ENCODE results near the gene SLC35E1. TPM values are rescaled to one million over a fixed set of nuclear protein-coding genes. Genes with fewer than 3 reads are reported as not detected.

Gene SLC35E1
- total RNA-seq, 6 donors from 2014 or later: 48.5 to 60.8 (median 53.2) TPM

GRCh38 chr19:16530540-16531379, 41.5 kb downstream of the SLC35E1 start:
- Histone ChIP-seq H3K4me1 (no peaks in the 10 kb centered on the region), H3K27ac (no peak overlapping the region), H3K27me3 (no peaks in the 10 kb centered on the region), H3K4me3 (no peak overlapping the region), H3K36me3 (peaks cover 63 to 100% (median 97%) of the 10 kb centered on the region in 4 donors), H3K9me3 (no peaks in the 10 kb centered on the region)
- DNase-seq (peak in 1 of 2 donors; percentile 80), ATAC-seq (ENCODE audit: low FRiP score in 2 of 2) (peak in 1 of 2 donors; percentile 12)
- WGBS, 2 donors: 91 to 96% methylated on average over 23 to 43 of the region's 43 CpGs
- no peak for TF ChIP-seq POLR2AphosphoS5 (IDR thresholded peaks at IDR 0.05)
- TF ChIP-seq EP300 (IDR thresholded peaks at IDR 0.05): no peak
- no peak for TF ChIP-seq CTCF (IDR thresholded peaks at IDR 0.05)
- no peak for TF ChIP-seq POLR2A (IDR thresholded peaks at IDR 0.05)

- ATAC-seq (ENCODE audit: low FRiP score in 2 of 2): no peak
- WGBS, 2 donors: 92 to 93% methylated on average over 19 to 25 of the region's 25 CpGs
Measured at GRCh38 chr19:16529466-16530144, 42.6 kb downstream of the SLC35E1 start.

GRCh38 chr19:16527971-16528521, 44.2 kb downstream of the SLC35E1 start:
- 90% methylated on average over 5 to 12 of the region's 12 CpGs for WGBS, 2 donors
- H3K4me1 ChIP-seq: no peaks in the 10 kb centered on the region
- peaks cover 64 to 100% (median 99%) of the 10 kb centered on the region in 4 donors for H3K36me3 ChIP-seq
- no peak overlapping the region for H3K4me3 ChIP-seq
- TF ChIP-seq POLR2AphosphoS5 (IDR thresholded peaks at IDR 0.05) (no peak), CTCF (IDR thresholded peaks at IDR 0.05) (peak in 3 of 6 experiments; percentile 7 to 12 (median 8)), EP300 (IDR thresholded peaks at IDR 0.05) (no peak)
- no peak for ATAC-seq (ENCODE audit: low FRiP score in 2 of 2)
- H3K9me3 ChIP-seq: no peaks in the 10 kb centered on the region
- no peak overlapping the region for H3K27ac ChIP-seq
- DNase-seq: peak in 1 of 2 donors; percentile 64
- H3K27me3 ChIP-seq: no peaks in the 10 kb centered on the region

More at GRCh38 chr19:16529466-16530144, 42.6 kb downstream of the SLC35E1 start:
- Histone ChIP-seq H3K4me1 (no peaks in the 10 kb centered on the region), H3K9me3 (no peaks in the 10 kb centered on the region), H3K4me3 (no peak overlapping the region), H3K27ac (no peak overlapping the region), H3K27me3 (no peaks in the 10 kb centered on the region), H3K36me3 (peaks cover 70 to 100% (median 97%) of the 10 kb centered on the region in 4 donors)
- no peak for TF ChIP-seq POLR2A (IDR thresholded peaks at IDR 0.05)
- no peak for TF ChIP-seq EP300 (IDR thresholded peaks at IDR 0.05)
- TF ChIP-seq CTCF (IDR thresholded peaks at IDR 0.05): no peak
- TF ChIP-seq POLR2AphosphoS5 (IDR thresholded peaks at IDR 0.05): no peak
- DNase-seq: peak in 1 of 2 donors; percentile 61

GRCh38 chr19:16527334-16527935, 44.8 kb downstream of the SLC35E1 start:
- no peak for TF ChIP-seq EP300 (IDR thresholded peaks at IDR 0.05)
- no peak for TF ChIP-seq POLR2AphosphoS5 (IDR thresholded peaks at IDR 0.05)
- no peak for TF ChIP-seq CTCF (IDR thresholded peaks at IDR 0.05)
- TF ChIP-seq POLR2A (IDR thresholded peaks at IDR 0.05): no peak
- no peak overlapping the region for H3K4me3 ChIP-seq
- WGBS, 2 donors: 93 to 96% methylated on average over 7 to 9 of the region's 14 CpGs
- no peaks in the 10 kb centered on the region for H3K4me1 ChIP-seq
- H3K27me3 ChIP-seq: no peaks in the 10 kb centered on the region
- H3K27ac ChIP-seq: no peak overlapping the region
- DNase-seq (peak in 1 of 2 donors; percentile 27), ATAC-seq (ENCODE audit: low FRiP score in 2 of 2) (no peak)
- no peaks in the 10 kb centered on the region for H3K9me3 ChIP-seq
- peaks cover 67 to 100% (median 99%) of the 10 kb centered on the region in 4 donors for H3K36me3 ChIP-seq
